Fibroblast of villous mesenchyme (primary cell): Measurements from ENCODE around the gene MOV10. TPM values are rescaled to one million over a fixed set of nuclear protein-coding genes. Genes with fewer than 3 reads are reported as not detected.
A peak's percentile ranks its signal among the peaks of the same experiment; 100 is the strongest.
"Not testable (repeated sequence)": the region's sequence is repeated elsewhere in the genome, so short reads cannot be mapped to it uniquely, and the experiment has no call there.

Source experiments
- DNase-seq: peaks from one replicate; pipeline ENCODE4 v3.0.0-alpha.2; 2010; ENCODE audit warnings: low read depth
- H3K4me3 ChIP-seq: 2 replicates; pipeline ENCODE4 v1.5.1; 2011; ENCODE audit warnings: low read depth, mild to moderate bottlenecking, low read length
- total RNA-seq: library from RNA; depleted of rRNA; stranded (reverse); fragments of >200 nt; gene quantifications from 2 replicates; pipeline ENCODE4 v1.2.3, GENCODE V29; 2012
- TF ChIP-seq, protein P1 (sequence below): IDR thresholded peaks from 2 replicates; pipeline ENCODE4 v1.5.1; 2012; ENCODE audit warnings: low read depth, mild to moderate bottlenecking, low read length; ENCODE audit not compliant: insufficient read depth

MOV10 gene
- total RNA-seq, 1 donor: 63.5 TPM

DNA sequence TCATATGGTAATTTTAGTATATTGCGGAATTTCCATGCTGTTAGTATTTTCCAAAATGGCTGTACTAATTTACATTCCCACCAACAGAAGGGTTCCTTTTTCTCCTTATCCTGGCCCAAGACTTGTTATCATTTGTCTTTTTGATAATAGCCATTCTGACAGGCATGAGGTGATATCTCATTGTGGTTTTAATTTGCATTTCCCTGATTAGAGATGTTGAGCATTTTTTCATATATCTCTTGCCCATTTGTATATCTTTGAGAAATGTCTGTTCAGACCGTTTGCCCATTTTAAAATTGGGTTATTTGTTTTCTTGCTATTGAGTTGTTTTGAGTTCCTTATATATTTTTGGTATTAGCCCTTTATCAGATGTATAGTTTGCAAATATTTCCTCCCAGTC, 40.8 kb upstream of the MOV10 start:
- TF ChIP-seq, protein P1, sequence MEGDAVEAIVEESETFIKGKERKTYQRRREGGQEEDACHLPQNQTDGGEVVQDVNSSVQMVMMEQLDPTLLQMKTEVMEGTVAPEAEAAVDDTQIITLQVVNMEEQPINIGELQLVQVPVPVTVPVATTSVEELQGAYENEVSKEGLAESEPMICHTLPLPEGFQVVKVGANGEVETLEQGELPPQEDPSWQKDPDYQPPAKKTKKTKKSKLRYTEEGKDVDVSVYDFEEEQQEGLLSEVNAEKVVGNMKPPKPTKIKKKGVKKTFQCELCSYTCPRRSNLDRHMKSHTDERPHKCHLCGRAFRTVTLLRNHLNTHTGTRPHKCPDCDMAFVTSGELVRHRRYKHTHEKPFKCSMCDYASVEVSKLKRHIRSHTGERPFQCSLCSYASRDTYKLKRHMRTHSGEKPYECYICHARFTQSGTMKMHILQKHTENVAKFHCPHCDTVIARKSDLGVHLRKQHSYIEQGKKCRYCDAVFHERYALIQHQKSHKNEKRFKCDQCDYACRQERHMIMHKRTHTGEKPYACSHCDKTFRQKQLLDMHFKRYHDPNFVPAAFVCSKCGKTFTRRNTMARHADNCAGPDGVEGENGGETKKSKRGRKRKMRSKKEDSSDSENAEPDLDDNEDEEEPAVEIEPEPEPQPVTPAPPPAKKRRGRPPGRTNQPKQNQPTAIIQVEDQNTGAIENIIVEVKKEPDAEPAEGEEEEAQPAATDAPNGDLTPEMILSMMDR: no peak
- DNase-seq: no peak
- no peak overlapping the region for H3K4me3 ChIP-seq

DNA sequence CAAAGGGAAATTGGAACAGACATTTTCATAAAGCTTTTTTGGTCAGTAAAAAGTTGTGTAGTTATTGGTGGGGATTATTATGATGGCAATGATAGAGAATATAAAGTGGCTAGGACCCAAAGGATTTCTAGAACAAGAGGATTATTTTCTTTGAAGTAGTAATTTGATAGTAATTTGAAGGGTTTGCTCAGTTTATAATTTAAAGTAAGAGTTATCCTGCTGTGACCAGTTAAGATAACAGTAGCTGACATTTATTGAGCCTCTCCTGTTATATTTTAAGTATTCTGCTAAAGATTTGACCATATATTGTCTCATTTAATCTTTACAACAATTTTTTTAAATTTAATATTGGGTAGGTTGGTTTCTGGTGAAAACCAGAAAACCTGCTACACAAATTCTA, 40.1 kb upstream of the MOV10 start:
- TF ChIP-seq, protein P1: no peak
- H3K4me3 ChIP-seq: no peak overlapping the region
- DNase-seq: no peak

DNA sequence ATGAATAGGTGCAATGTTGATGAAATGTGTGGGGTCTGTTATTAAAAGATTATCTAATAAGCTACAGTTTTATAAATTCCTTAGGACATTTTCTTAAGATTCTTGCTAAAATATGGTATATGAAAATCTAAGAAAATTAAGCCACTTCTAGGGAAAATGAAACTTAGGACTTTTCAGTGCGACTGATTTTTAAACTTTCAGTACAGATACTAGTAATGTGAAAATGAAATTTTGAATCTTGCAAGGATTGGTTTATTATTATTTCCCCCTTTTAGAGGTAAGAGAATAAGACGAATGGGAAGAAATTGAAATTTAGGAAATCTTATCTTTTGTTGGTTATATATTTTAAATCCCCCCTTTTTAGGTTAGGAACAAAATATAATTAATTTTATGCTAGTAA, 38.4 kb upstream of the MOV10 start:
- TF ChIP-seq, protein P1: no peak
- no peak overlapping the region for H3K4me3 ChIP-seq
- DNase-seq: no peak

DNA sequence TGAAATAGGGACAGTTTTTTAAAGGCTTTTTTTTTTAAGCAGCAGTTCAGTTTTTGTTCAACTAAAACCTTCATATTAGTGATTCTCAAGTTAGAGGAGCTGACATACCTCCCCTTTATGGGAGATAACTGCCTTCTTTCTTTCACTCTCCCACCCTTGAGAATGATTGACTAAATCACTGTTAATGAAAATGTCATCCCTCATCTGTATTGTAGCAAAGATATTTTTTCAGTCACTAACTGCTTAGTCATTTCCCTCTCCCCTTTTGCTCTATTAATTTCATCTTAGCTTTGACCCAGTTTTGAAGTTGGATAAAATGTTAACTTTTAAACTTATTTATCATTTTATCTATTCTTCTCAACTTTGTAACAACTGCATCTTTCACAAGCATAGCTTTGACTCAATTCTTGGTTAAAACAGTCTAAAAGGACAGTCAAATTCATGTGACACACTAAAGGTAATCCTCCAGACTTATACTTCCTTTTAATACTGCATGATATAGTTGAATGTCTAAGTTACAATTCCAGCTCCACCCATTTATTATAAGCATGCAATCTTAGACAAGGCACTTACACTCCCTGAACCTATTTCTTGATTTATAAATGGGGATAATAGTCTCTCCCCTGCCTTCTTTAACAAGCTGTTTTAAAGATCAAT, 37.7 kb upstream of the MOV10 start:
- TF ChIP-seq, protein P1: no peak
- H3K4me3 ChIP-seq: no peak overlapping the region
- DNase-seq: no peak

DNA sequence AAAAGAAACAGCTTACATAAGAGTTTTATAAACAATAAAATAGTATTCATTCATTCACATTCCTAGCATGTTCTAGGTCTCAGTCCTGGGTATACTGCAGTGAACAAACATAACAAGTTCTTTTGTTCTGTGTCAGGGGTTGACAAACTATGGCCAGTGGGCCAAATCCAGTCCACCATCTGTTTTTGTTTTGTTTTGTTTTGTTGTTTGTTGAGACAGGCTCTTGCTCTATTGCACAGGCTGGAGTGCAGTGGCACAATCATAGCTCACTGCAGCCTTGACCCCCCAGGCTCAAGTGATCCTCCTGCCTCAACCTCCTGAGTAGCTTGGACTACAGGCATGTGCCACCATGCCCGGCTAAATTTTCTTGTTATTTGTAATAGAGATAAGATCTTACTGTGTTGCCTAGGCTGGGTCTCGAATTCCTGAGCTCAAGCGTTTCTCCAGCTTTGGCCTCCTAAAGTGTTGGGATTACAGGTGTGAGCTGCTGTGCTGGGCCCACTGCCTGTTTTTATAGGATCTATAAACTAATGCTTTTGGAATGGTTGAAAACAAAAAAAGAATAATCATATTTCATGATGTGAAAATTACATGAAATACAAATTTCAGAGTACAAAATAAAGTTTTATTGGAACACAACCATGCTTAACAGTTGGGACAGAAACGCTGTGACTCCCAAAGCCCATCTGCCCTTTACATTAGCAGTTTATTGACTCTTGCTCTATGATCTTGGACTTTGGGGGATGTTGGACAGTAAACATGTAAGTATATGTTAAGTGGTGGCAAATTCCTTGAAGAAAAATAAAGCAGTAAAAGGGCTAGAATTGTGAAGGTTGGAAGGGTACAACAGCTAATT, 37.0 kb upstream of the MOV10 start:
- no peak overlapping the region for H3K4me3 ChIP-seq
- peak; percentile 74 for DNase-seq
- TF ChIP-seq, protein P1: no peak

DNA sequence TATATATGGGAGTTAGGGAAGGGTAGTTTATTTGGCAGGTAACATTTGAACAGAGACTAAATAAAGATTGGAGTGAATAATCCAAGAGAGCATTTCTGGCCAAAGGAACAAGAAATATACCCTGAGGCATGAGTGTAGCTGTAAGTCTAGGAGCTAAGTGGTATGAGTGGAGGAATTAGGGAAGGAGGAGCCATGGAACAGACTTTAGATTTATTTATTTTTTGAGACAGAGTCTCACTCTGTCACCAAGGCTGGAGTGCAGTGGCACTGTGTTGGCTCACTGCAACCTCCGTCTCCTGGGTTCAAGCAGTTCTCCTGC, 36.4 kb upstream of the MOV10 start:
- no peak overlapping the region for H3K4me3 ChIP-seq
- DNase-seq: no peak
- TF ChIP-seq, protein P1: no peak

DNA sequence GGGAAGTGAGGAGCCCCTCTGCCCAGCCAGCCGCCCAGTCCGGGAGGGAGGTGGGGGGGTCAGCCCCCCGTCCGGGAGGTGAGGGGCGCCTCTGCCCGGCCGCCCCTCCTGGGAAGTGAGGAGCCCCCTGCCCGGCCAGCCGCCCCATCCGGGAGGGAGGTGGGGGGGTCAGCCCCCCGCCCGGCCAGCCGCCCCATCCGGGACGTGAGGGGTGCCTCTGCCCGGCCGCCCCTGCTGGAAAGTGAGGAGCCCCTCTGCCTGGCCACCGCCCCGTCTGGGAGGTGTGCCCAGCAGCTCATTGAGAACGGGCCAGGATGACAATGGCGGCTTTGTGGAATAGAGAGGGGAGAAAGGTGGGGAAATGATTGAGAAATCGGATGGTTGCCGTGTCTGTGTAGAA, 34.0 kb upstream of the MOV10 start:
- H3K4me3 ChIP-seq, DNase-seq: not testable (repeated sequence)
